Duodenal mucosa (tissue), 2 donors: Measurements from ENCODE around the gene CIRBP.
A peak's percentile ranks its signal among the peaks of the same experiment; 100 is the strongest.

Experiments
- H3K27ac ChIP-seq: one replicate; pipeline ENCODE4 v1.7.0; 2013; ENCODE audit warnings: low read depth, low read length
- H3K27me3 ChIP-seq, 2 donors: one replicate each; pipeline ENCODE4 v1.7.0; 2013; ENCODE audit warnings: low read length in 2 of 2, control low read depth in 1 of 2; ENCODE audit not compliant: insufficient read depth in 2 of 2, control insufficient read depth in 1 of 2
- H3K36me3 ChIP-seq, 2 donors: one replicate each; pipeline ENCODE4 v1.7.0; 2013; ENCODE audit warnings: low read length in 2 of 2, control low read depth in 1 of 2; ENCODE audit not compliant: insufficient read depth in 2 of 2, control insufficient read depth in 1 of 2
- H3K4me1 ChIP-seq, 2 donors: one replicate each; pipeline ENCODE4 v1.7.0; 2013; ENCODE audit warnings: low read length in 2 of 2, control low read depth in 1 of 2; ENCODE audit not compliant: insufficient read depth in 2 of 2, control insufficient read depth in 1 of 2
- H3K4me3 ChIP-seq, 2 donors: one replicate each; pipeline ENCODE4 v1.7.0; 2013; ENCODE audit warnings: low read length in 2 of 2, low read depth in 1 of 2
- H3K9ac ChIP-seq, 2 donors: one replicate each; pipeline ENCODE4 v1.7.0; 2013; ENCODE audit warnings: low read length in 2 of 2, low read depth in 1 of 2
- H3K9me3 ChIP-seq, 2 donors: one replicate each; pipeline ENCODE4 v1.7.0; 2013; ENCODE audit warnings: low read length in 2 of 2, control low read depth in 1 of 2; ENCODE audit not compliant: control insufficient read depth in 1 of 2

The CIRBP gene

DNA sequence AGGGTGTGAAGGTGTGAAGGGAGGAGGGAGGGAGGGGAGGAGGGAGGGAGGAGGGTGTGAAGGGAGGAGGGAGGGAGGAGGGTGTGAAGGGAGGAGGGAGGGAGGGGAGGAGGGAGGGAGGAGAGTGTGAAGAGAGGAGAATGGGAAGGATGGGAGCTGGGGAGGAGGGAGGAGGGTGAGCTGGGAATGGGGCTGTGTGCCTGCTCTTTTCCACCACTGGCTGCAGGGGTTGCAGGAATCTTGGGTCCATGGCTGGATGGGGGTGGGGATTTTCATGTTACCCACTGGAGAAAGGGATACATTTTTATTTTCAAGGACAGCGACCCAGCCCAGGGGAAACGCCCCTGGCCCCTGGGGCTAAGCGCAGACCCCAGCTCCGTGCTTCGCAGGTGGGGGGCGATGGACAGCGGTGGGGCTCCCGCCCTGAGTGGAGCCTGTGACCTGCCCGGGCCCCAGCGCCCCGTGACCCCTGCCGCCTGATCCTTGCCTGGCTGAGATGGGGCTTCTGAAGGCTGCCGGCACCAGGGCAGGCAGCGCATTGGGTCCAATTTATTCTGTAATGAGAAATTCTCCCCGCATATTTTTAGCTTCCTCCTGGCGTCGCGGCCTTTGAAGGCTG is 13.6 kb downstream of the CIRBP start:
- peak overlapping the region in 1 of 2 donors; percentile 60 for H3K4me3 ChIP-seq
- H3K27ac ChIP-seq: peak overlapping the region; percentile 92
- H3K9me3 ChIP-seq: no peaks in the 10 kb centered on the region
- H3K4me1 ChIP-seq: peaks cover 19 to 26% of the 10 kb centered on the region in 2 donors
- peaks cover 3 to 14% of the 10 kb centered on the region in 2 donors for H3K27me3 ChIP-seq
- peak overlapping the region in 1 of 2 donors; percentile 67 for H3K9ac ChIP-seq
- H3K36me3 ChIP-seq: peaks cover 8 to 10% of the 10 kb centered on the region in 2 donors

DNA sequence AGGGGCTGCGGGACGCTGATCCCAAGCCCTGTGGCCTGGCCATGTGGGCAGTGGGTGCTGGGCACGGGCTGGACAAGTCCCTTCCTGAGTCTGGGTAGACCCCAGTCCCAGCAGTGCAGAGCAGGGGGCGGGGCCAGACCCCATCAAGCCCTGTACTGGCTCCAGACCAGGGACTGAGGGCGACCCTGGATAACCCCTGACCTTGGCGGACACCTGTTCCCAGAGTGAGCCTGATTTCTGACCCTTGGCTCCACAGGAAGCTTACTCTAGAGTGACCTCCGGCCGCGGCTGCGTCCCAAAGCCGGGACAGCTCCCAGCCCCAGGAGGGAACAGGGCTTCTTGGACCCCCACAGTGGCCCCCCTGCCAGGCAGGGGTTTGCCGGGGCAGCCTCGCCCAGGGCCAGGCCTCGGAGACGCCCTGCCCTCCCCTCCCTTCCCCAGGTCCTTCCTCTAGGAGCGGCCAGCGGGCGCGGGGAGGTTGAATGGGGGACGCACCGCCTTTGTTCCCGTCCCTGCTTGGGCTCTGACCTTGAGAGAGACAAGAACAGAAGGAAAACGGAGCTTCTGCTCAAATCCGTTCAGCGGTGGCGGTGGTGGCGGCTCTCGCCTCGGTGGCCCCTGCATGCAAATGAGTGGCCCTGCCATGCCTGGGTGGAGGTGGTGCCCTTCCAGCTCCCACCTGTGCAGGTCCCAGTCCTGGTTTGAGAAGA is 14.2 kb downstream of the CIRBP start:
- Histone ChIP-seq H3K4me1 (peaks cover 24 to 27% of the 10 kb centered on the region in 2 donors), H3K9ac (peak overlapping the region; percentile 33 to 67), H3K9me3 (no peaks in the 10 kb centered on the region), H3K4me3 (peak overlapping the region; percentile 28 to 60), H3K27me3 (peaks cover 3 to 18% of the 10 kb centered on the region in 2 donors), H3K27ac (peak overlapping the region; percentile 92), H3K36me3 (peaks cover 8 to 10% of the 10 kb centered on the region in 2 donors)

DNA sequence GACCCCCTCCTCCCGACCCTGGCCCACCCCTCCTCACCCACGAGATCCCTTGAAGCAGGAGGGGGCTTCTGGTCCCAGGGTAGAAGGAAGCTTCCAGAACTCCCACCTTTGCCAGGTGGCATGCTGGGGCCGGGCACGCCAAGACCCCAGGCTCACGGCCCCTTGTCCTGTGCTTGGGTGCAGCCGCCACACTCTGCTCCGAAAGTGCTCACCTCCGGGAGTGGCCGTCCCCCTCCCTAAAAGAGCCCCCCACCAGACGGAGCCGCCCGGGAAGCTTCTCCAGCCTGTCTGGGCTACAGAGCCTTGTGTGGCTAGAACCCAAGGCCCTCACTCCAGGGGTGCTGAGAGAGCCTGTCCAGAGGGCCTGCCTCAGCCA is 14.8 kb downstream of the CIRBP start:
- Histone ChIP-seq H3K4me3 (peak overlapping the region; percentile 28 to 60), H3K27ac (peak overlapping the region; percentile 92), H3K4me1 (peaks cover 25 to 27% of the 10 kb centered on the region in 2 donors), H3K36me3 (peaks cover 5 to 7% of the 10 kb centered on the region in 2 donors), H3K9ac (peak overlapping the region; percentile 33 to 67), H3K27me3 (peaks cover 3 to 18% of the 10 kb centered on the region in 2 donors), H3K9me3 (no peaks in the 10 kb centered on the region)

DNA sequence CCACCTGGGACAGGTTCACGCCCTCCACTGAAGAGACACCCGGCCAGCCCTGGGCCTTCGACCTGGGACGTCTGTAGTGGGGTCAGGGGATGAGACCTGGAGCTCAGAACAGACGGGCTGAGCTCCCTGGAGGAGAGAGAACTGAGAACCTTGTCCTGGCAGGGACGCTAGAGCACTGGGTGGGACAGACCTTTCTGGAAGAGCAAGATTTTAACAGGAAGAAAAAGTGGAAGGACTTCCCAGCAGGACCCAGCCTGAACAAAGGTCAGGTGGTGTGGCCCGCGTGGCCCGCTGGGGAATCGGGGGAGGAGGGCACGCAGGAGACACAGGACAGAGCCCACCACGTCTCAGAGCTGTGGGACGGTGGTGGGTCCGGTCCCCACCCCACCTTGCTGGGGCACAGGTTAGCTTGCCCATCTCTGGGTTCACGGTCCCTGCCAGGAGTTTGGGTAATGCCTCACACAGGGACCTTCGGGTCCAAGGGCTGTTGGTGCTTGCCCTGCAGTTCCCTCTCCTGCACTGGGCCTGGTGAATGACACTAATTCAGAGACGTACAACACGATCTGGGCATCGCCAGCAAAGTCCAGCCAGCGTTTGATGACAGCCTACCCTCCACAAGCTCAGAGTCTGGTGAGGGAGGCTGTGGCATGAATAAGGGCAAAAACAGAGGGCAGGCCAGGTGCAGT is 15.3 kb downstream of the CIRBP start:
- H3K4me1 ChIP-seq: peaks cover 27% of the 10 kb centered on the region in 2 donors
- peak overlapping the region in 1 of 2 donors; percentile 60 for H3K4me3 ChIP-seq
- H3K27me3 ChIP-seq: peaks cover 3 to 18% of the 10 kb centered on the region in 2 donors
- H3K9ac ChIP-seq: peak overlapping the region; percentile 60 to 67
- peaks cover under 1 to 2% of the 10 kb centered on the region in 2 donors for H3K36me3 ChIP-seq
- H3K27ac ChIP-seq: peak overlapping the region; percentile 92
- H3K9me3 ChIP-seq: no peaks in the 10 kb centered on the region

DNA sequence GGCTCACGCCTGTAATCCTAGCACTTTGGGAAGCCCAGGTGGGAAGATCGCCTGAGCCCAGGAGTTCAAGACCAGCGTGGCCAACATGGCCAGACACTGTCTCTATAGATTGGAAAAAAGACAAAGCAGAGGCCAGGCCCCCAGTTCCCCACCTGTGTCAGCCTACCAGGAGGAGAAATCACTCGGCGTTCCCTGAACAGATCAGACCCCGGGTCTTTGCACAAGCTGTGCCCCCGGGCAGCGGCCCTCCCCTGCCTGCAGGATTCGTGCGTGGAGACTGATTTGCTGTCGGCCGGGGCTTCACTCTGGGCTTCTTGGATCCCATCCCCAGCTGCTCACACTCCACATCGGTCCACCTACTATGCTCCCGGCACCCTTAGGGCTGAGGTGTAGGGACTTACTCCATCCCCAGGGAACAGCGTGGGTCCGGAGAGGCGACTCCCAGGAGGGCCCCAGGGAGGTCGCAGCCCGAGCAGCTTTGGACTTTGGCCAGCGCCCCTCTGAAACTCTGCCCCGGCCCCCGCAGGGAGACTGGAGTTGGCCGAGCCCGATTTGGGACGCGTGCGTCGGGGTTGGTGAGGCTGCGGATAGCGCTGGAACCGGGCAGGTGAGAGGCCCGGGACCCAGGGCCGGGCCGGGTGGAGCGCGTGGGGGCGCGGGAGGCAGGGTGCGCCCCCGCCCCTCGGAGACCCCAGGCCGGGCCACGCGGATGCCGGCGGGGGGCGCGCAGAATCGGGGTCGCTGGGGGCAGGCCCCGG is 16.0 kb downstream of the CIRBP start:
- H3K27me3 ChIP-seq: peaks cover 3 to 18% of the 10 kb centered on the region in 2 donors
- peaks cover 27 to 28% of the 10 kb centered on the region in 2 donors for H3K4me1 ChIP-seq
- H3K9me3 ChIP-seq: no peaks in the 10 kb centered on the region
- H3K36me3 ChIP-seq: no peaks in the 10 kb centered on the region
- H3K9ac ChIP-seq: peak overlapping the region; percentile 60 to 67
- no peak overlapping the region for H3K4me3 ChIP-seq
- peak overlapping the region; percentile 92 for H3K27ac ChIP-seq

DNA sequence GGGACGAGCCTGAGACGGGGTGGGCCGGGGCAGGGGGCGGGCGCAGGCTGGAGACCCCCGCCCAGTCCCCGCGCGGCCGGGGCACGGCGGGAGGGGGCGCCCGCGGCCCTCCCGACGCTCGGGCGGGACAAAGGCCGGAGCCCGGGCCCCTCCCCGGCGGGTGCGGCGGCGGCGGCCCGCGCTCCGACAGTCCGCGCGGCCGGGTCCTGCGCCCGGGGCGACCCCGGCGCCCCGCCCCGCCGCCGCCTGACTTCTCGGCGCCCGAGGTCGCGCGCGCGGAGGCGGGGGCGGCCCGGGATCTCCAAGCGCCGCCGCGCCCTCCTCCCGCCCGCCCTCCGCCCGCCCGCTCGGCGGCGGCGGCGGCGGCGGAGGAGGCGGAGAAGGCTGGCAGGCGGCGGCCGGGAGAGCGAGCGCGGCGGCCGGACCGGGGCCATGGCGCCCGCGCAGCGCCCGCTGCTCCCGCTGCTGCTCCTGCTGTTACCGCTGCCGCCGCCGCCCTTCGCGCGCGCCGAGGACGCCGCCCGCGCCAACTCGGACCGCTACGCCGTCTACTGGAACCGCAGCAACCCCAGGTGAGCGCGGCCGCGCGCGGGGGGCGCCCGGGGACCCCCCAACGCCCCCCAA is 16.7 kb downstream of the CIRBP start, which contains the start of gene EFNA2:
Gene EFNA2, plus strand, starts transcription at position 137 of the 624 bp plus-strand sequence. Its CDS starts 296 bp downstream, at position 433.
- Histone ChIP-seq H3K4me3 (peak within 1 kb of the TSS; percentile 70 to 72), H3K27ac (peak within 1 kb of the TSS; percentile 92), H3K9me3 (no peaks in the 10 kb centered on the region), H3K36me3 (no peaks in the 10 kb centered on the region), H3K4me1 (peaks cover 27 to 35% of the 10 kb centered on the region in 2 donors), H3K27me3 (peaks cover 3 to 18% of the 10 kb centered on the region in 2 donors), H3K9ac (peak within 1 kb of the TSS; percentile 60 to 67)

DNA sequence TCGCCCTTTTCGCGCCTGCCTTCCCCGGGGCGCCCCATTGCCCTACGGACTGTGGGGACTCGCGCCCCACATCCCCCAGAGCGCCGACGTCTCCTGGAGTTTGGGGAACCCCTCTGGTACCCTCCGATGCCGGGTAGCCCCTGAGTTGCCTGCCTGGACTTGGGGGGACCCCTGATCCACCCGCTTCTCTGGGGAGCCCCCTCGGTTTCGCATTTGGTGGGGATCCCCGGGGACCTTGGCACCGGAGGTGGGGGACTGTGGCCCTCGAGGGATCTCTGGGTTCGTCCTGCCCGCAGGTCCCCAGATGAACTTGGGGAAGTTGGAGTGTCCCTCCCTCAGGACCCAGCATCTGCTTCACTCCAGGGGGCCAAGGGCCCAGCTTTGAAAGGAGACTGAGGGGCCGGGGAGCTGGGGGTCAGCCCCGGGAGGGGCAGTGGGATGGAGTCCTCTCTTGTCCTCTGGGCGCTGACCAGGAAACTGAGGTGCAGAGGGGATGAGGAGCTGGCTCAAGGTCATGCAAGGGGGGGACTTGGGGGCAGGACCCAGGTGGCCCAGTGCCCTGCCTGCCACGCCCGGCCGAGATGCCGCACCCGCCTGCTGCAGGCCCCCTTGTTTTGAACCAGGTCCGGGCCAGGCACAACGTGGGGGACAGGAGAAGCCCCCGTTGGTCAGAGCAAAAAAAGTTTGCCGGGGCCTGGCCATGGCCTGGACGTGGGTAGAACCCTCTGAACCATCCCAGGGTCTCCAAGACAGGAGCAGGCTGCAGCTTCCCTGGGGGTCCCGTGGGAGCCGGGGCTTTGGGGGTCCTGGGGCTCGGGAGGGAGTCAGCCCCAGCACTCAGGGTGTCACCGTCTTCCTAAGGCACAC is 17.6 kb downstream of the CIRBP start:
- peak overlapping the region; percentile 44 for H3K27ac ChIP-seq
- H3K4me1 ChIP-seq: peaks cover 34 to 43% of the 10 kb centered on the region in 2 donors

DNA sequence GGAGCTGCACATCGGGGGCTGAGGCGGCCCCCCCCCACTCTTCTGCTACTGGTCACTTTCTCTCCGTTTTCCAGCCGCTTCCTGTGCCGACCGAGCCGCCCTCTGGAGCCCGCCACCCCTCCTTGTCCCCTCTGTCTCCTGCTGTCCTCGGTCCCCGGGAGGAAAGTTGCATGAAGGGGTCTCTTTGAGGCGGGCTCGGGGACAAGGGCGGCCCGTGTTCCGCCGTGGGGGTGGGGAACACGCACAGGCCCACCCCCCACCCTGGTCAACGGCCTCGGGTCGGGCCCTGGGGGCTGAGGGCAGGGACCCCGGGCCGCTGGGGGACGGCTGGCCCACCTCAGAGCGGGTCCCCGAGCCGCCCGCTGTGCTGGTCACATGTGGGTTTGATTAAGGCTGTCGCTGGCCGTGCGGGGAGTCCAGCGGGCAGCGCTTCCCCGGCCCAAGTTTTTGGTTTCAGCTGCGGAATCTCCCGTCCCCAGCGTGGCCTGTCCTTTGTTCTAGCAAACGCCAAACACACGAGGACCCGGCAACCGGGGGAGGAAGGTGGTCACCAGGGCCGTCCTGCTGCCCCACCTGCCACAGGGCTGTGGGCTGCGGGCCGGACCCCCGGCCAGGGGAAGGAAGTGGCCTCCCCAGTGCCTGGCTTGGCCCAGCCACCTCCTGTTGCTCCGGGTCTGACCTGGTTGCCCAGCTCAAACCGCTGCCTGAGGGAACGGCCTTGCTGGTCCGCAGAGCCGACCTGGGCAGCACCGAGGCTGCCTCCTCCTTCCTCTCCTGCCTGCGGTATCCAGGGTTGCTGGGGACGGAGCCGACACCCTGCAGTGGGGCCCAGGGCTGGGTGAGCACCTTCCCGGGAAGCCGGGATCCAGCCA is 18.5 kb downstream of the CIRBP start:
- peak overlapping the region; percentile 70 to 72 for H3K4me3 ChIP-seq
- peaks cover 41 to 51% of the 10 kb centered on the region in 2 donors for H3K4me1 ChIP-seq
- H3K9ac ChIP-seq: peak overlapping the region in 1 of 2 donors; percentile 66
- no peaks in the 10 kb centered on the region for H3K36me3 ChIP-seq
- no peak overlapping the region for H3K27ac ChIP-seq
- H3K9me3 ChIP-seq: no peaks in the 10 kb centered on the region
- peaks cover 5 to 18% of the 10 kb centered on the region in 2 donors for H3K27me3 ChIP-seq

More for the DNA sequence above, 17.6 kb downstream of the CIRBP start:
- Histone ChIP-seq H3K36me3 (no peaks in the 10 kb centered on the region), H3K27me3 (peaks cover 3 to 18% of the 10 kb centered on the region in 2 donors), H3K9ac (peak overlapping the region; percentile 57 to 66), H3K9me3 (no peaks in the 10 kb centered on the region), H3K4me3 (peak overlapping the region; percentile 70 to 72)
